GM23338 (cell line): Measurements from ENCODE around the gene SLC23A2. TPM values are rescaled to one million over a fixed set of nuclear protein-coding genes. Genes with fewer than 3 reads are reported as not detected.

Experiments
- ATAC-seq: fragments of 200-7000 bp; cut with Tn5 transposase; 3 replicates; pipeline ENCODE4 v1.9.1; 2020
- DNase-seq: peaks from one replicate; pipeline ENCODE4 v3.0.0-alpha.2; 2015; ENCODE audit warnings: low spot score
- H2AFZ ChIP-seq: fragments of 200-600 bp; sonication (generic); 2 replicates; pipeline ENCODE4 v1.8.0; 2016; ENCODE audit warnings: antibody characterized with exemption, mild to moderate bottlenecking, moderate library complexity
- H3F3A ChIP-seq: fragments of 200-600 bp; sonication (generic); replicated peaks from 2 replicates; pipeline ENCODE4 v1.8.0; 2017; ENCODE audit warnings: antibody characterized with exemption, mixed run types, low read depth
- H3K27ac ChIP-seq: fragments of 200-600 bp; sonication (generic); 2 replicates; pipeline ENCODE4 v1.6.1; 2016; ENCODE audit warnings: low read depth
- H3K27me3 ChIP-seq: fragments of 200-600 bp; sonication (generic); 2 replicates; pipeline ENCODE4 v1.8.0; 2016; ENCODE audit warnings: mild to moderate bottlenecking, mixed run types, moderate library complexity; ENCODE audit not compliant: insufficient read depth
- H3K36me3 ChIP-seq: fragments of 200-600 bp; sonication (generic); 2 replicates; pipeline ENCODE4 v1.8.0; 2016; ENCODE audit warnings: mild to moderate bottlenecking; ENCODE audit not compliant: insufficient read depth
- H3K4me1 ChIP-seq: fragments of 200-600 bp; sonication (generic); 2 replicates; pipeline ENCODE4 v1.8.0; 2016; ENCODE audit warnings: mild to moderate bottlenecking, moderate library complexity; ENCODE audit not compliant: insufficient read depth
- H3K4me2 ChIP-seq: fragments of 200-600 bp; sonication (generic); 2 replicates; pipeline ENCODE4 v1.7.1; 2017; ENCODE audit warnings: mixed run types
- H3K4me3 ChIP-seq: fragments of 200-600 bp; sonication (generic); 2 replicates; pipeline ENCODE4 v1.6.1; 2016; ENCODE audit warnings: mixed run types
- H3K79me2 ChIP-seq: fragments of 200-600 bp; sonication (generic); replicated peaks from 2 replicates; pipeline ENCODE4 v1.8.0; 2017; ENCODE audit warnings: mild to moderate bottlenecking; ENCODE audit not compliant: insufficient read depth
- H3K9me2 ChIP-seq: fragments of 200-600 bp; sonication (generic); 2 replicates; pipeline ENCODE4 v1.8.0; 2017; ENCODE audit not compliant: insufficient read depth
- H4K20me1 ChIP-seq: fragments of 200-600 bp; sonication (generic); replicated peaks from 2 replicates; pipeline ENCODE4 v1.8.0; 2017; ENCODE audit warnings: mild to moderate bottlenecking; ENCODE audit not compliant: insufficient read depth
- H3K27ac Mint-ChIP-seq: 2 replicates; pipeline ENCODE4 v1.8.0; 2020; ENCODE audit warnings: inconsistent platforms, mild to moderate bottlenecking, moderate library complexity, mixed read lengths
- H3K27me3 Mint-ChIP-seq: 3 replicates; pipeline ENCODE4 v1.8.0; 2022; ENCODE audit warnings: low read depth, mild to moderate bottlenecking, moderate library complexity, mixed read lengths, inconsistent platforms; ENCODE audit not compliant: insufficient read depth, poor library complexity
- H3K36me3 Mint-ChIP-seq: 3 replicates; pipeline ENCODE4 v1.8.0; 2021; ENCODE audit warnings: low read depth, mild to moderate bottlenecking, inconsistent platforms, moderate library complexity, mixed read lengths
- H3K4me1 Mint-ChIP-seq: 3 replicates; pipeline ENCODE4 v1.8.0; 2020; ENCODE audit warnings: mild to moderate bottlenecking, inconsistent platforms, mixed read lengths
- H3K4me3 Mint-ChIP-seq: 3 replicates; pipeline ENCODE4 v1.8.0; 2021; ENCODE audit warnings: moderate library complexity, mild to moderate bottlenecking, inconsistent platforms, mixed read lengths
- H3K9me3 Mint-ChIP-seq: 3 replicates; pipeline ENCODE4 v1.8.0; 2020; ENCODE audit warnings: moderate library complexity, mild to moderate bottlenecking, inconsistent platforms, mixed read lengths
- EZH2phosphoT487 ChIP-seq: fragments of 200-600 bp; sonication (generic); IDR thresholded peaks from one replicate; pipeline ENCODE4 v1.8.1; 2018; ENCODE audit warnings: antibody characterized with exemption; ENCODE audit not compliant: unreplicated experiment
- JUNB ChIP-seq: IDR thresholded peaks from one replicate; pipeline ENCODE4 v1.6.1; 2016; ENCODE audit warnings: antibody characterized with exemption; ENCODE audit not compliant: unreplicated experiment
- NANOG ChIP-seq: IDR thresholded peaks from 2 replicates; pipeline ENCODE4 v1.6.1; 2016; ENCODE audit warnings: antibody characterized with exemption, borderline replicate concordance
- POLR2AphosphoS5 ChIP-seq: IDR thresholded peaks from 2 replicates; pipeline ENCODE4 v1.6.1; 2016; ENCODE audit warnings: antibody characterized with exemption, low read depth
- ZNF114 ChIP-seq: fragments of 250-450 bp; sonication (Bioruptor Pico); IDR thresholded peaks from 2 replicates; pipeline ENCODE4 v1.5.0; 2020; ENCODE audit warnings: mild to moderate bottlenecking, moderate library complexity
- ZNF331 ChIP-seq: fragments of 250-450 bp; sonication (Bioruptor Pico); IDR thresholded peaks from 2 replicates; pipeline ENCODE4 v1.5.0; 2020; ENCODE audit warnings: low read depth, mild to moderate bottlenecking, moderate library complexity
- long read RNA-seq: library from polyadenylated mRNA; unstranded; transcript quantifications from one replicate; pipeline ENCODE4 v2.0.0, GENCODE V29; 2020; ENCODE audit not compliant: unreplicated experiment
- polyA plus RNA-seq: library from polyadenylated mRNA; unstranded; fragments of >200 nt; fragmentation: Nextera tagmentation; extraction: Ambion mirVana; gene quantifications from 2 replicates; pipeline ENCODE4 v1.2.1, GENCODE V29; 2016
- total RNA-seq: library from RNA; depleted of rRNA; stranded (reverse); fragments of >200 nt; shearing (Covaris generic); gene quantifications from 2 replicates; pipeline ENCODE4 v1.2.3, GENCODE V29; 2014; rRNA removed
- TF ChIP-seq, protein P1 (sequence below): IDR thresholded peaks from one replicate; pipeline ENCODE4 v1.6.1; 2018; ENCODE audit warnings: antibody characterized with exemption; ENCODE audit not compliant: unreplicated experiment
- TF ChIP-seq, protein P2 (sequence below), 2 experiments: fragments of 200-600 bp in 1 of 2; sonication (generic) in 1 of 2; conservative IDR thresholded peaks; 2 replicates each; pipeline versions ENCODE4 v1.5.1 to v1.6.1; 2016 to 2017; ENCODE audit warnings: antibody characterized with exemption in 2 of 2, low read depth in 2 of 2, mild to moderate bottlenecking in 2 of 2, moderate library complexity in 1 of 2

SLC23A2 gene
- total RNA-seq (13.6 and 20.2 TPM in 2 replicates), polyA plus RNA-seq (3.8 and 4.4 TPM in 2 replicates)
- long read RNA-seq, full-length matches to known transcripts = 1 of 6 reads
- long read RNA-seq, partial matches to known transcripts = 0 of 6 reads
- long read RNA-seq, other reads (novel, unspliced or antisense) = 5 of 6 reads

DNA sequence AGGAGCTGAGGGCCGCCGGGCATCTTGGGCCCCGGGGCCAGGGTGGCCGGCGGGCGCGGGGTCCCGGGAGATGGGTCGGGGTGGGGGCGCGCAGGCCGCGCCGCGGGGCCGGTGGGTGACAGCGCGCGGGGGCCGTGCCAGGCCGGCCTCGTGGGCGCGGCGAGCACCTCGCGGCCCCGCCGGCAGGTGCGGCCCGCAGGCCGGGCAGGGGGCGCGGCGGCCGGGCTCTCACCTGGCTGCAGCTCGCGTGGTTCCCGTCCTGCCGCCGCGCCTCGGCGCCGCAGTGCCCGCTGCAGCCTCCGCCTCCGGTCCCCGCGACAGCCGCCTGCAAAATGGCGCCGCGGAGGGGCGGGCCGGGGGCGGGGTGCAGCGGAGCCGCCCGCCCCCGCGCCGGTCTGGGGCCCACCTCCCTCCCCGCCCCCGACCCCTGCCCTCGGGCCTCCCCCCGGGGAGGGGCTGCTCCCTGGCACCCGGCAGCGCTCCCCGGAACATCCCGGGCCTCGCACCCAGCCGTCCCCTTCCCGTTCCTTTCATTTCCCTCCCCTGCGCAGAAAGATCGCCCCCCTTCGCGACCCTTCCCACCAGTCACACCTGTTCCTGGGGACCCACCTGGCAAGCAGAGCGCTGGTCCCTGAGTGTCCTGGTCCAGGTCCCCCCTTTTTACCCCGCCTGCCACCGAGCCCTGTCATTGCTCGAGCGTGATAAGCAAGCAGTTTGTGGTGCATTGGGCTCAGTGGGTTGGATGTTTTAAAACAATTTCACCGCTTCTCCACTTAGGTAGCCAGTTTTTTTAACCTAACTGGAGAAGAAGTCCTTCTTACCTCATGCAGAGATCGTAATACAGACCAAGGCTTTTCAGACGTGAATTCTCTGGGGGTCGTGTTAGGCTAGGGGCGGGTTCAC is at the start of gene SLC23A2:
TSS of gene SLC23A2 (minus strand) at position 337 of the 903 bp plus-strand sequence. CDS start 68,948 bp downstream, outside the sequence.
- H3K9me3 Mint-ChIP-seq = no peaks in the 10 kb centered on the region; the same call in 1 of the 3 replicates
- Histone ChIP-seq H3K79me2 (peaks cover 38% of the 10 kb centered on the region), H3K27me3 (peaks cover 10% of the 10 kb centered on the region), H3K36me3 (no peaks in the 10 kb centered on the region), H3F3A (peaks cover 8% of the 10 kb centered on the region; the same call in 1 of the 2 replicates), H2AFZ (peak within 1 kb of the TSS; percentile 94), H4K20me1 (peaks cover 7% of the 10 kb centered on the region; the same call in 1 of the 2 replicates), H3K4me1 (peaks cover 6% of the 10 kb centered on the region; the same call in 1 of the 2 replicates), H3K9me2 (no peaks in the 10 kb centered on the region), H3K4me2 (peak within 1 kb of the TSS; percentile 100), H3K27ac (no peak within 1 kb of the TSS), H3K4me3 (peak within 1 kb of the TSS; percentile 88)
- H3K27me3 Mint-ChIP-seq = peaks cover 11% of the 10 kb centered on the region
- TF ChIP-seq POLR2AphosphoS5 = peak; percentile 56; the same call in 1 of the 2 replicates
- no peak for TF ChIP-seq NANOG
- H3K4me1 Mint-ChIP-seq = peaks cover 20% of the 10 kb centered on the region
- ATAC-seq = peak; percentile 61
- peak within 1 kb of the TSS; percentile 82 for H3K4me3 Mint-ChIP-seq
- no peaks in the 10 kb centered on the region for H3K36me3 Mint-ChIP-seq
- H3K27ac Mint-ChIP-seq = no peak within 1 kb of the TSS
- peak; percentile 67 for DNase-seq

DNA sequence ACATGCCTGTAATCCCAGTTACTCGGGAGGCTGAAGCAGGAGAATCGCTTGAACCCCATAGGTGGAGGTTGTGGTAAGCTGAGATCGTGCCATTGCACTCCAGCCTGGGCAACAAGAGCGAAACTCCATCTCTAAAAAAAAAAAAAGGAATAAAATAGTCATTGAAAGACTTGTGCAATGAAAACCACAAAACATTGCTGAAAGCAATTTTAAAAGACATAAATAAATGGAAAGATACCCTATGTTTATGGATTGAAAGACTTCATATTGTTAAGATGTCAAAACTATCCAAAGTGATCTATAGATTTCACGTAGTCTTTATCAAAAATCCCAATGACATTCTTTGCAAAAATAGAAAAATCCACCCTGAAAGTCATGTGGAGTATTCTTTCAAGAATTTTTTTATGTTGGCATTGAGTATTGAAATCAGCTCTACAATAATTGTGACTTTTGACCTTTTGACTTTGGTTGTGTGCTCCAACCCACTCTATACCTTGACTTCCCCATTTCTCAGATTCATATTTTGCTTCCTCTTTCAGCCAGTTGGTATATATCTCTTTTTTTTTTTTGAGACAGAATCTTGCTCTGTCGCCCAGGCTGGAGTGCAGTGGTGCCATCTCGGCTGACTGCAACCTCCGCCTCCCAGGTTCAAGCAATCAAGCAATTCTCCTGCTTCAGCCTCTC is 45.5 kb upstream of the SLC23A2 start:
- no peak for ATAC-seq
- H3K4me3 ChIP-seq = no peak overlapping the region
- H3K9me3 Mint-ChIP-seq = no peaks in the 10 kb centered on the region
- DNase-seq = no peak
- H3K27me3 ChIP-seq = no peaks in the 10 kb centered on the region
- no peaks in the 10 kb centered on the region for H4K20me1 ChIP-seq
- H3K36me3 ChIP-seq = no peaks in the 10 kb centered on the region
- no peak overlapping the region for H3K27ac Mint-ChIP-seq
- no peaks in the 10 kb centered on the region for H3K4me1 Mint-ChIP-seq
- no peaks in the 10 kb centered on the region for H3K9me2 ChIP-seq
- no peaks in the 10 kb centered on the region for H3K36me3 Mint-ChIP-seq
- no peaks in the 10 kb centered on the region for H3K4me1 ChIP-seq
- TF ChIP-seq NANOG (no peak), ZNF114 (CRISPR knock-in tag) (no peak)
- H3K27ac ChIP-seq = no peak overlapping the region
- peaks cover 2% of the 10 kb centered on the region for H3K27me3 Mint-ChIP-seq
- H3K79me2 ChIP-seq = no peaks in the 10 kb centered on the region
- H3F3A ChIP-seq = no peaks in the 10 kb centered on the region
- H3K4me3 Mint-ChIP-seq = no peak overlapping the region
- H2AFZ ChIP-seq = no peak overlapping the region
- H3K4me2 ChIP-seq = no peak overlapping the region

DNA sequence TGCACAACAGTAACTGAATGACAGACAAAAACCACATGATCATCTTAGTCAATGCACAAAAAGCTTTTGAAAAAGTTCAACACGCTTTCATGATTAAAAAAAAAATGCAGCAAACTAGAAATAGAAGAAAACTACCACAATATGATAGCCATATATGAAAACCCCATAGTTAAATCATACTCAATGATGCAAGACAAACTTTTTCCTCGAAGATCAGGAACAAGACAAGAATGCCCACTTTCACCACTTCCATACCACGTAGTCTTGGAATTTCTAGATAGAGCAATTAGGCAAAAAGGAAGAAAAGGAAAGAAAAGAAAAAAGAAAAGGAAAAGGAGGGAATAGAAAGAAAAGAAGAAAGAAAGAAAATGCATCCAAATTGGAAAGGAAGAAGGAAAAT is 44.6 kb upstream of the SLC23A2 start:
- Histone ChIP-seq H4K20me1 (no peaks in the 10 kb centered on the region), H3K27ac (no peak overlapping the region), H3K4me3 (no peak overlapping the region), H3K9me2 (no peaks in the 10 kb centered on the region), H3K4me1 (no peaks in the 10 kb centered on the region), H2AFZ (no peak overlapping the region), H3K36me3 (no peaks in the 10 kb centered on the region), H3F3A (no peaks in the 10 kb centered on the region), H3K27me3 (no peaks in the 10 kb centered on the region), H3K4me2 (no peak overlapping the region), H3K79me2 (no peaks in the 10 kb centered on the region)
- H3K27ac Mint-ChIP-seq = no peak overlapping the region
- H3K9me3 Mint-ChIP-seq = no peaks in the 10 kb centered on the region
- H3K4me1 Mint-ChIP-seq = no peaks in the 10 kb centered on the region
- peaks cover 2% of the 10 kb centered on the region for H3K27me3 Mint-ChIP-seq
- ATAC-seq (no peak), DNase-seq (no peak)
- H3K4me3 Mint-ChIP-seq = no peak overlapping the region
- no peaks in the 10 kb centered on the region for H3K36me3 Mint-ChIP-seq
- no peak for TF ChIP-seq ZNF331 (CRISPR knock-in tag)
- no peak for TF ChIP-seq POLR2AphosphoS5
- TF ChIP-seq, protein P1, sequence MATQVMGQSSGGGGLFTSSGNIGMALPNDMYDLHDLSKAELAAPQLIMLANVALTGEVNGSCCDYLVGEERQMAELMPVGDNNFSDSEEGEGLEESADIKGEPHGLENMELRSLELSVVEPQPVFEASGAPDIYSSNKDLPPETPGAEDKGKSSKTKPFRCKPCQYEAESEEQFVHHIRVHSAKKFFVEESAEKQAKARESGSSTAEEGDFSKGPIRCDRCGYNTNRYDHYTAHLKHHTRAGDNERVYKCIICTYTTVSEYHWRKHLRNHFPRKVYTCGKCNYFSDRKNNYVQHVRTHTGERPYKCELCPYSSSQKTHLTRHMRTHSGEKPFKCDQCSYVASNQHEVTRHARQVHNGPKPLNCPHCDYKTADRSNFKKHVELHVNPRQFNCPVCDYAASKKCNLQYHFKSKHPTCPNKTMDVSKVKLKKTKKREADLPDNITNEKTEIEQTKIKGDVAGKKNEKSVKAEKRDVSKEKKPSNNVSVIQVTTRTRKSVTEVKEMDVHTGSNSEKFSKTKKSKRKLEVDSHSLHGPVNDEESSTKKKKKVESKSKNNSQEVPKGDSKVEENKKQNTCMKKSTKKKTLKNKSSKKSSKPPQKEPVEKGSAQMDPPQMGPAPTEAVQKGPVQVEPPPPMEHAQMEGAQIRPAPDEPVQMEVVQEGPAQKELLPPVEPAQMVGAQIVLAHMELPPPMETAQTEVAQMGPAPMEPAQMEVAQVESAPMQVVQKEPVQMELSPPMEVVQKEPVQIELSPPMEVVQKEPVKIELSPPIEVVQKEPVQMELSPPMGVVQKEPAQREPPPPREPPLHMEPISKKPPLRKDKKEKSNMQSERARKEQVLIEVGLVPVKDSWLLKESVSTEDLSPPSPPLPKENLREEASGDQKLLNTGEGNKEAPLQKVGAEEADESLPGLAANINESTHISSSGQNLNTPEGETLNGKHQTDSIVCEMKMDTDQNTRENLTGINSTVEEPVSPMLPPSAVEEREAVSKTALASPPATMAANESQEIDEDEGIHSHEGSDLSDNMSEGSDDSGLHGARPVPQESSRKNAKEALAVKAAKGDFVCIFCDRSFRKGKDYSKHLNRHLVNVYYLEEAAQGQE = no peak
- no peak for TF ChIP-seq EZH2phosphoT487
- no peak for TF ChIP-seq JUNB
- TF ChIP-seq, protein P2, sequence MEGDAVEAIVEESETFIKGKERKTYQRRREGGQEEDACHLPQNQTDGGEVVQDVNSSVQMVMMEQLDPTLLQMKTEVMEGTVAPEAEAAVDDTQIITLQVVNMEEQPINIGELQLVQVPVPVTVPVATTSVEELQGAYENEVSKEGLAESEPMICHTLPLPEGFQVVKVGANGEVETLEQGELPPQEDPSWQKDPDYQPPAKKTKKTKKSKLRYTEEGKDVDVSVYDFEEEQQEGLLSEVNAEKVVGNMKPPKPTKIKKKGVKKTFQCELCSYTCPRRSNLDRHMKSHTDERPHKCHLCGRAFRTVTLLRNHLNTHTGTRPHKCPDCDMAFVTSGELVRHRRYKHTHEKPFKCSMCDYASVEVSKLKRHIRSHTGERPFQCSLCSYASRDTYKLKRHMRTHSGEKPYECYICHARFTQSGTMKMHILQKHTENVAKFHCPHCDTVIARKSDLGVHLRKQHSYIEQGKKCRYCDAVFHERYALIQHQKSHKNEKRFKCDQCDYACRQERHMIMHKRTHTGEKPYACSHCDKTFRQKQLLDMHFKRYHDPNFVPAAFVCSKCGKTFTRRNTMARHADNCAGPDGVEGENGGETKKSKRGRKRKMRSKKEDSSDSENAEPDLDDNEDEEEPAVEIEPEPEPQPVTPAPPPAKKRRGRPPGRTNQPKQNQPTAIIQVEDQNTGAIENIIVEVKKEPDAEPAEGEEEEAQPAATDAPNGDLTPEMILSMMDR (conservative IDR thresholded peaks at IDR 0.05; ENCODE audit: low read depth in 2 of 2) = no peak
